H9 (cell line): ENCODE data around the gene TGFBR1. TPM values are rescaled to one million over a fixed set of nuclear protein-coding genes. Genes with fewer than 3 reads are reported as not detected.

Experiments used
- DNase-seq: peaks from one replicate; pipeline ENCODE4 v3.0.0-alpha.2; 2017
- H2AFZ ChIP-seq: one replicate; pipeline ENCODE4 v1.6.1; 2013; ENCODE audit warnings: mild to moderate bottlenecking, low read length, control low read depth, moderate library complexity
- H2AK5ac ChIP-seq: 2 replicates; pipeline ENCODE4 v1.6.1; 2013; ENCODE audit warnings: low read length, control low read depth, mixed read lengths; ENCODE audit not compliant: insufficient read length
- H2BK120ac ChIP-seq: one replicate; pipeline ENCODE4 v1.6.1; 2013; ENCODE audit warnings: low read depth, mild to moderate bottlenecking, low read length, control low read depth, inconsistent platforms; ENCODE audit not compliant: poor library complexity, severe bottlenecking
- H2BK12ac ChIP-seq: 2 replicates; pipeline ENCODE4 v1.6.1; 2013; ENCODE audit warnings: low read length, control low read depth, mixed read lengths, low read depth; ENCODE audit not compliant: insufficient read length
- H2BK15ac ChIP-seq: 2 replicates; pipeline ENCODE4 v1.6.1; 2013; ENCODE audit warnings: low read depth, low read length, control low read depth
- H2BK20ac ChIP-seq: one replicate; pipeline ENCODE4 v1.6.1; 2013; ENCODE audit warnings: low read depth, mild to moderate bottlenecking, low read length, control low read depth, inconsistent platforms; ENCODE audit not compliant: poor library complexity, severe bottlenecking
- H2BK5ac ChIP-seq: 2 replicates; pipeline ENCODE4 v1.6.1; 2013; ENCODE audit warnings: low read length, control low read depth, mixed read lengths; ENCODE audit not compliant: insufficient read length
- H3K14ac ChIP-seq: 2 replicates; pipeline ENCODE4 v1.6.1; 2013; ENCODE audit warnings: low read length, control low read depth; ENCODE audit not compliant: insufficient read depth
- H3K18ac ChIP-seq: 2 replicates; pipeline ENCODE4 v1.6.1; 2013; ENCODE audit warnings: low read depth, mild to moderate bottlenecking, mixed read lengths, low read length, control low read depth; ENCODE audit not compliant: insufficient read length
- H3K23ac ChIP-seq: 2 replicates; pipeline ENCODE4 v1.6.1; 2013; ENCODE audit warnings: low read length, control low read depth, mixed read lengths, low read depth; ENCODE audit not compliant: insufficient read length
- H3K23me2 ChIP-seq: 2 replicates; pipeline ENCODE4 v1.6.1; 2013; ENCODE audit warnings: low read depth, mild to moderate bottlenecking, mixed read lengths, low read length, control low read depth; ENCODE audit not compliant: insufficient read length, poor library complexity, severe bottlenecking
- H3K27ac ChIP-seq: 2 replicates; pipeline ENCODE4 v1.5.1; 2013; ENCODE audit warnings: low read length, control low read depth, mixed read lengths, low read depth; ENCODE audit not compliant: insufficient read length
- H3K27me3 ChIP-seq: 2 replicates; pipeline ENCODE4 v1.6.1; 2013; ENCODE audit warnings: low read length, control low read depth, inconsistent platforms; ENCODE audit not compliant: insufficient read depth
- H3K4ac ChIP-seq: 2 replicates; pipeline ENCODE4 v1.6.1; 2013; ENCODE audit warnings: low read depth, mild to moderate bottlenecking, control low read depth, inconsistent platforms, low read length, moderate library complexity
- H3K4me1 ChIP-seq: 2 replicates; pipeline ENCODE4 v1.6.1; 2013; ENCODE audit warnings: low read length, control low read depth, inconsistent platforms; ENCODE audit not compliant: insufficient read depth
- H3K4me2 ChIP-seq: 2 replicates; pipeline ENCODE4 v1.6.1; 2013; ENCODE audit warnings: low read length, control low read depth, mixed read lengths; ENCODE audit not compliant: insufficient read length, insufficient read depth
- H3K56ac ChIP-seq: 2 replicates; pipeline ENCODE4 v1.6.1; 2013; ENCODE audit warnings: low read depth, mild to moderate bottlenecking, mixed read lengths, low read length, control low read depth; ENCODE audit not compliant: insufficient read length
- H3K79me1 ChIP-seq: 2 replicates; pipeline ENCODE4 v1.6.1; 2013; ENCODE audit warnings: low read depth, mild to moderate bottlenecking, moderate library complexity, low read length, control low read depth, inconsistent platforms; ENCODE audit not compliant: insufficient read depth, poor library complexity, severe bottlenecking
- H3K79me2 ChIP-seq: 2 replicates; pipeline ENCODE4 v1.6.1; 2013; ENCODE audit warnings: low read length, control low read depth, inconsistent platforms; ENCODE audit not compliant: insufficient read depth
- H3K9ac ChIP-seq: 2 replicates; pipeline ENCODE4 v1.6.1; 2013; ENCODE audit warnings: low read length, control low read depth, mixed read lengths; ENCODE audit not compliant: insufficient read length; ENCODE audit errors: extremely low read depth
- H3K9me3 ChIP-seq: one replicate; pipeline ENCODE4 v1.6.1; 2013; ENCODE audit warnings: low read depth, low read length, inconsistent platforms; ENCODE audit not compliant: control insufficient read depth
- H3T11ph ChIP-seq: one replicate; pipeline ENCODE4 v1.6.1; 2013; ENCODE audit warnings: mild to moderate bottlenecking, low read length, control low read depth, inconsistent platforms
- H4K20me1 ChIP-seq: one replicate; pipeline ENCODE4 v1.6.1; 2013; ENCODE audit not compliant: control insufficient read depth, insufficient read length, insufficient read depth
- H4K5ac ChIP-seq: 2 replicates; pipeline ENCODE4 v1.6.1; 2013; ENCODE audit warnings: low read depth, mild to moderate bottlenecking, mixed read lengths, low read length, control low read depth; ENCODE audit not compliant: insufficient read length
- H4K8ac ChIP-seq: replicated peaks from 2 replicates; pipeline ENCODE4 v1.6.1; 2013; ENCODE audit warnings: low read length, control low read depth, mixed read lengths, low read depth; ENCODE audit not compliant: insufficient read length
- H4K91ac ChIP-seq: 2 replicates; pipeline ENCODE4 v1.6.1; 2013; ENCODE audit warnings: low read depth, mild to moderate bottlenecking, moderate library complexity, mixed read lengths, low read length, control low read depth; ENCODE audit not compliant: insufficient read length
- H3K27ac Mint-ChIP-seq, 3 experiments: 2 replicates in 2 of 3; 3 replicates in 1 of 3; pipeline ENCODE4 v1.8.0; 2020 to 2021; ENCODE audit warnings: mixed read lengths in 3 of 3, mild to moderate bottlenecking in 1 of 3, moderate library complexity in 1 of 3
- H3K27me3 Mint-ChIP-seq: 2 replicates; pipeline ENCODE4 v1.8.0; 2021; ENCODE audit warnings: low read depth, mild to moderate bottlenecking, moderate library complexity, mixed read lengths
- H3K36me3 Mint-ChIP-seq, 3 experiments: 2 replicates in 2 of 3; 3 replicates in 1 of 3; pipeline ENCODE4 v1.8.0; 2020 to 2021; ENCODE audit warnings: low read depth in 3 of 3, mixed read lengths in 3 of 3; ENCODE audit not compliant: insufficient read depth in 1 of 3
- H3K4me1 Mint-ChIP-seq, 2 experiments: 2 replicates each; pipeline ENCODE4 v1.8.0; 2020; ENCODE audit warnings: mixed read lengths in 2 of 2
- H3K4me3 Mint-ChIP-seq, 2 experiments: 2 replicates in 1 of 2; 3 replicates in 1 of 2; pipeline ENCODE4 v1.8.0; 2020 to 2021; ENCODE audit warnings: mild to moderate bottlenecking in 2 of 2, mixed read lengths in 2 of 2, moderate library complexity in 1 of 2
- H3K9me3 Mint-ChIP-seq, 2 experiments: 2 replicates in 1 of 2; 3 replicates in 1 of 2; pipeline ENCODE4 v1.8.0; 2020; ENCODE audit warnings: mild to moderate bottlenecking in 2 of 2, mixed read lengths in 2 of 2, moderate library complexity in 1 of 2
- CTCF ChIP-seq: fragments of 200-600 bp; sonication (generic); conservative IDR thresholded peaks from 3 replicates; pipeline ENCODE4 v1.8.0; 2021; ENCODE audit warnings: antibody characterized with exemption, mild to moderate bottlenecking
- WGBS: extraction: QIAGEN DNeasy Blood & Tissue Kit; methylation state at CpG from one replicate; pipeline ENCODE4 v1.1.7; 2013; ENCODE audit warnings: missing lambda C conversion rate, low lambda C conversion rate, mixed read lengths; ENCODE audit not compliant: insufficient read length; ENCODE audit errors: extremely low coverage; 5-methylcytosine and 5-hydroxymethylcytosine counted together
- total RNA-seq: library from RNA; stranded (reverse); gene quantifications from 2 replicates; pipeline ENCODE4 v1.2.1, GENCODE V29; 2021

Gene TGFBR1
- total RNA-seq, 1 experiment from 2014 or later, result 59.3 TPM

GRCh38 chr9:99092643-99093491, 12.0 kb upstream of the TGFBR1 start:
- Histone ChIP-seq H3K18ac (no peak overlapping the region), H3K27ac (no peak overlapping the region), H4K8ac (no peak overlapping the region), H3K9me3 (peaks cover 8% of the 10 kb centered on the region), H3K23ac (no peak overlapping the region), H3K4me1 (peaks cover 2% of the 10 kb centered on the region; the same call in 1 of the 2 replicates), H2BK5ac (no peak overlapping the region), H2AK5ac (no peak overlapping the region), H4K20me1 (no peaks in the 10 kb centered on the region), H2BK120ac (no peak overlapping the region), H3T11ph (no peak overlapping the region), H4K5ac (no peak overlapping the region), H2BK15ac (no peak overlapping the region), H3K14ac (no peak overlapping the region), H2AFZ (no peak overlapping the region), H3K56ac (no peak overlapping the region), H3K79me1 (no peaks in the 10 kb centered on the region), H2BK12ac (no peak overlapping the region), H2BK20ac (no peak overlapping the region), H3K27me3 (no peaks in the 10 kb centered on the region), H4K91ac (no peak overlapping the region), H3K4me2 (no peak overlapping the region), H3K4ac (no peak overlapping the region), H3K23me2 (no peaks in the 10 kb centered on the region), H3K79me2 (no peaks in the 10 kb centered on the region), H3K9ac (no peak overlapping the region)
- Mint-ChIP-seq H3K9me3 (peaks cover 13 to 17% of the 10 kb centered on the region in 2 experiments), H3K27me3 (peaks cover 8% of the 10 kb centered on the region), H3K4me3 (no peak overlapping the region; a peak in 2 of 5 replicates), H3K36me3 (peaks cover 2 to 5% (median 5%) of the 10 kb centered on the region in 3 experiments; a peak in 5 of 7 replicates), H3K27ac (no peak overlapping the region), H3K4me1 (peaks cover 13 to 17% of the 10 kb centered on the region in 2 experiments)
- no peak for TF ChIP-seq CTCF
- WGBS, result no CpG with 5 or more reads among the region's 6 CpGs
- DNase-seq, result no peak
